K562 (cell line): ENCODE data around the gene TBCEL. TPM values are rescaled to one million over a fixed set of nuclear protein-coding genes. Genes with fewer than 3 reads are reported as not detected.

Experiments used
- ATAC-seq: fragments of 200-7000 bp; cut with Tn5 transposase; 3 replicates; pipeline ENCODE4 v1.9.1; 2020; ENCODE audit warnings: moderate library complexity
- BruUV-seq: library from RNA; stranded (reverse); fragments of 400-500 nt; replicated peaks from 2 replicates; lab custom pipeline; 2021; lab: Mats Ljungman, UMichigan
- CTCF ChIA-PET: fragments of 300-600 bp; formaldehyde crosslinking; extraction: SDS; loops from one replicate; lab custom pipeline; 2021; ENCODE audit warnings: low intra/inter-chr PET ratio; lab: Yijun Ruan, JAX
- POLR2A ChIA-PET: fragments of 300-600, 350-650 bp; sonication (Branson Sonifier 250); formaldehyde crosslinking; extraction: SDS; loops from one replicate; lab custom pipeline; 2021; ENCODE audit warnings: antibody characterized with exemption, inconsistent platforms; lab: Yijun Ruan, JAX
- DNase-seq, 4 experiments: peaks; one replicate each; pipeline versions ENCODE4 v3.0.0 to v3.0.0-alpha.2; 2011 to 2018; ENCODE audit warnings: low spot score in 3 of 4, mixed read lengths in 3 of 4; ENCODE audit errors: extremely low read depth in 1 of 4
- FAIRE-seq: peaks from 2 replicates; lab custom pipeline; 2011; peaks lifted over from hg19 to GRCh38; lab: Jason Lieb, UNC
- H2AFZ ChIP-seq: 2 replicates; pipeline ENCODE4 v1.6.0; 2011; ENCODE audit warnings: low read depth, low read length, control low read depth, inconsistent platforms
- H3K27ac ChIP-seq: fragments of 200-600 bp; 3 replicates; pipeline ENCODE4 v1.8.0; 2011; ENCODE audit warnings: low read depth, mild to moderate bottlenecking, control low read depth, inconsistent platforms, low read length, moderate library complexity, mixed read lengths; ENCODE audit errors: extremely low read depth
- H3K27me3 ChIP-seq, 2 experiments: fragments of 300-600 bp in 1 of 2; 2 replicates in 1 of 2; 3 replicates in 1 of 2; pipeline versions ENCODE4 v1.6.0 to v1.8.0; 2011; ENCODE audit warnings: inconsistent platforms in 2 of 2, low read length in 2 of 2, mild to moderate bottlenecking in 1 of 2, mixed read lengths in 1 of 2, moderate library complexity in 1 of 2; ENCODE audit not compliant: control insufficient read depth in 2 of 2, insufficient read depth in 2 of 2
- H3K36me3 ChIP-seq: fragments of 300-600 bp; 3 replicates; pipeline ENCODE4 v1.8.0; 2011; ENCODE audit warnings: mild to moderate bottlenecking, low read length, inconsistent platforms; ENCODE audit not compliant: control insufficient read depth, insufficient read depth
- H3K4me1 ChIP-seq, 2 experiments: fragments of 200-600 bp in 1 of 2; replicated peaks in 1 of 2; 2 replicates in 1 of 2; 3 replicates in 1 of 2; pipeline versions ENCODE4 v1.5.1 to v1.8.0; 2011; ENCODE audit warnings: inconsistent platforms in 2 of 2, low read length in 2 of 2, mild to moderate bottlenecking in 1 of 2, mixed read lengths in 1 of 2, moderate library complexity in 1 of 2; ENCODE audit not compliant: control insufficient read depth in 2 of 2, insufficient read depth in 2 of 2
- H3K4me2 ChIP-seq: 2 replicates; pipeline ENCODE4 v1.6.1; 2011; ENCODE audit warnings: low read length, control low read depth, inconsistent platforms, mixed read lengths; ENCODE audit not compliant: insufficient read depth
- H3K4me3 ChIP-seq: fragments of 200-600 bp; sonication (generic), shearing (Covaris generic); 2 replicates; pipeline ENCODE4 v1.5.1; 2016; ENCODE audit warnings: control low read depth, inconsistent platforms
- H3K79me2 ChIP-seq: fragments of 200-600 bp; 3 replicates; pipeline ENCODE4 v1.8.0; 2011; ENCODE audit warnings: low read length, inconsistent platforms; ENCODE audit not compliant: control insufficient read depth, insufficient read depth
- H3K9ac ChIP-seq, 2 experiments: 2 replicates each; pipeline versions ENCODE4 v1.6.0 to v1.6.1; 2011; ENCODE audit warnings: low read depth in 2 of 2, low read length in 2 of 2, control low read depth in 1 of 2, inconsistent platforms in 1 of 2, mild to moderate bottlenecking in 1 of 2, mixed read lengths in 1 of 2; ENCODE audit not compliant: insufficient read depth in 1 of 2
- H3K9me1 ChIP-seq: one replicate; pipeline ENCODE4 v1.6.0; 2011; ENCODE audit warnings: inconsistent platforms, mild to moderate bottlenecking, low read length, moderate library complexity; ENCODE audit not compliant: control insufficient read depth, insufficient read depth
- H3K9me3 ChIP-seq: replicated peaks from 2 replicates; pipeline ENCODE4 v1.5.1; 2011; ENCODE audit warnings: low read depth, low read length, inconsistent platforms; ENCODE audit not compliant: control insufficient read depth, insufficient read depth
- H4K20me1 ChIP-seq: replicated peaks from 2 replicates; pipeline ENCODE4 v1.6.1; 2011; ENCODE audit warnings: low read length, inconsistent platforms, mixed read lengths; ENCODE audit not compliant: control insufficient read depth, insufficient read depth
- CREBBP ChIP-seq: IDR thresholded peaks from one replicate; pipeline ENCODE4 v1.6.1; 2012; ENCODE audit warnings: low read depth, mild to moderate bottlenecking, control low read depth, inconsistent platforms, low read length
- E4F1 ChIP-seq: fragments of 250-450 bp; sonication (Bioruptor Pico); IDR thresholded peaks from 2 replicates; pipeline ENCODE4 v1.5.0; 2021; ENCODE audit warnings: mild to moderate bottlenecking, borderline replicate concordance
- ELK3 ChIP-seq: fragments of 450-650 bp; formaldehyde crosslinking; IDR thresholded peaks from 2 replicates; pipeline ENCODE4 v1.4.0; 2020; ENCODE audit warnings: mild to moderate bottlenecking
- MTA2 ChIP-seq: fragments of 450-650 bp; IDR thresholded peaks from 2 replicates; pipeline ENCODE4 v1.6.1; 2016; ENCODE audit warnings: low read depth
- RBM17 ChIP-seq: fragments of 200-400 bp; formaldehyde crosslinking; IDR thresholded peaks from 2 replicates; pipeline ENCODE4 v1.6.1; 2017; ENCODE audit warnings: low read depth, mild to moderate bottlenecking, low read length, borderline replicate concordance
- SIN3B ChIP-seq: fragments of 450-650 bp; IDR thresholded peaks from 2 replicates; pipeline ENCODE4 v1.6.1; 2017; ENCODE audit warnings: low read depth, mild to moderate bottlenecking, moderate library complexity
- SLC30A9 ChIP-seq: fragments of 250-450 bp; sonication (Bioruptor Pico); IDR thresholded peaks from 2 replicates; pipeline ENCODE4 v1.8.0; 2022; ENCODE audit warnings: mild to moderate bottlenecking, moderate library complexity
- SMARCC2 ChIP-seq: fragments of 450-650 bp; IDR thresholded peaks from 2 replicates; pipeline ENCODE4 v1.6.1; 2017; ENCODE audit warnings: antibody characterized with exemption, moderate library complexity, mild to moderate bottlenecking, low read depth
- THRB ChIP-seq: fragments of 450-650 bp; formaldehyde crosslinking; conservative IDR thresholded peaks from 2 replicates; pipeline ENCODE4 v1.4.0; 2022; ENCODE audit warnings: mild to moderate bottlenecking, missing genetic modification characterization
- TRIM24 ChIP-seq, 2 experiments: fragments of 450-650 bp; IDR thresholded peaks; 2 replicates each; pipeline ENCODE4 v1.6.1; 2016
- ZNF24 ChIP-seq: fragments of 450-650 bp; IDR thresholded peaks from 2 replicates; pipeline ENCODE4 v1.6.1; 2016
- WGBS: fragments of 100-300 bp; shearing (Covaris generic); methylation state at CpG from one replicate; pipeline ENCODE4 v1.1.6; 2016; ENCODE audit warnings: low coverage, mixed read lengths; ENCODE audit not compliant: insufficient coverage; ENCODE audit errors: missing lambda C conversion rate; 5-methylcytosine and 5-hydroxymethylcytosine counted together
- in situ Hi-C: fragments of 300-500 bp; cut with MboI; formaldehyde crosslinking; loops from 4 replicates; pipeline ENCODE4 v1.15.0; 2018; ENCODE audit warnings: inconsistent platforms, mixed read lengths
- intact Hi-C: fragments of 100-400 bp; cut with micrococcal nuclease; formaldehyde crosslinking; loops from 2 replicates; pipeline ENCODE4 v1.14.2; 2022
- polyA plus RNA-seq, 8 experiments: library from polyadenylated mRNA; depleted of rRNA in 4 of 8; stranded (reverse) in 5 of 8; unstranded in 3 of 8; fragments of >200 nt; fragmentation: Nextera tagmentation in 2 of 8; fragmentation: Illumina TruSeq in 1 of 8; extraction: Ambion mirVana in 2 of 8; extraction: Trizol in 1 of 8; gene quantifications; 2 replicates each; pipeline versions ENCODE4 v1.2.1 to v1.2.3, GENCODE V29; 2011 to 2014; ENCODE audit warnings: inconsistent platforms in 1 of 8, missing spikeins in 1 of 8
- total RNA-seq, 7 experiments: library from RNA; depleted of rRNA in 6 of 7; stranded (reverse); fragments of >200 nt in 6 of 7; fragmentation: Illumina TruSeq in 2 of 7; extraction: Trizol in 2 of 7; gene quantifications; 2 replicates each; pipeline versions ENCODE4 v1.2.1 to v1.2.3, GENCODE V29; 2011 to 2021; ENCODE audit warnings: low replicate concordance in 1 of 7

TBCEL gene
- total and polyA plus RNA-seq, 9 of the 15 experiments (the other 6 are each of a cell fraction or from before 2014, with no cell fraction given) = 0.39 to 2.3 (median 1.4) TPM

GRCh38 chr11:121132211-121132976 is 108.5 kb downstream of the TBCEL start:
- 3% methylated on average over 13 of the region's 13 CpGs for WGBS
- no peak overlapping the region for H2AFZ ChIP-seq
- no peaks in the 10 kb centered on the region for H3K9me1 ChIP-seq
- DNase-seq (peak in 2 of 4 experiments; percentile 13 to 17), FAIRE-seq (no peak), ATAC-seq (no peak)
- ChIA-PET POLR2A (no interaction called here), CTCF (no interaction called here)
- no TSS peak for BruUV-seq
- H3K27ac ChIP-seq = no peak overlapping the region
- intact Hi-C loops = no loop called here
- H3K9ac ChIP-seq = no peak overlapping the region
- no peaks in the 10 kb centered on the region for H3K79me2 ChIP-seq
- H3K4me2 ChIP-seq = no peak overlapping the region
- no peaks in the 10 kb centered on the region for H4K20me1 ChIP-seq
- peaks cover 27 to 50% of the 10 kb centered on the region in 2 experiments for H3K27me3 ChIP-seq
- H3K9me3 ChIP-seq = no peaks in the 10 kb centered on the region
- TF ChIP-seq THRB (CRISPR knock-in tag) (no peak), SMARCC2 (no peak), MTA2 (no peak), ZNF24 (no peak), ELK3 (CRISPR knock-in tag) (no peak), TRIM24 (IDR thresholded peaks at IDR 0.05) (no peak), RBM17 (no peak), SIN3B (no peak), E4F1 (no peak), SLC30A9 (no peak), CREBBP (no peak)
- in situ Hi-C loops = no loop called here
- no peaks in the 10 kb centered on the region for H3K36me3 ChIP-seq
- H3K4me3 ChIP-seq = no peak overlapping the region
- peaks cover 0 to 5% of the 10 kb centered on the region in 2 experiments; a peak in 1 of 5 replicates for H3K4me1 ChIP-seq
